Stimulated activated CD4-positive, alpha-beta T cell treated with anti-CD3 and anti-CD28 coated beads, Interleukin-1b, Interleukin-23, amount 100 ng/mL, for 24 hours (primary cell): ENCODE measurements around the gene EMP1.
A peak's percentile ranks its signal among the peaks of the same experiment; 100 is the strongest.
"Not testable (repeated sequence)": the region's sequence is repeated elsewhere in the genome, so short reads cannot be mapped to it uniquely, and the experiment has no call there.

Experiments
- DNase-seq, 4 experiments: peaks; one replicate each; pipeline ENCODE4 v3.0.0-alpha.2; 2020; ENCODE audit warnings: low read depth in 4 of 4, low spot score in 1 of 4

Gene EMP1

GRCh38 chr12:13255792-13256691, 59.5 kb downstream of the EMP1 start:
- DNase-seq, result peak; percentile 50 to 75 (median 72)

- no peak for DNase-seq
Observed at GRCh38 chr12:13256692-13257045, 60.1 kb downstream of the EMP1 start.

- DNase-seq, result no peak
Observed at GRCh38 chr12:13257356-13257875, 60.9 kb downstream of the EMP1 start.

GRCh38 chr12:13258197-13258596, 61.7 kb downstream of the EMP1 start:
- no peak for DNase-seq

GRCh38 chr12:13258717-13259119, 62.2 kb downstream of the EMP1 start:
- no peak for DNase-seq

- DNase-seq, result not testable (repeated sequence)
Observed at GRCh38 chr12:13259625-13260024, 63.1 kb downstream of the EMP1 start.

GRCh38 chr12:13267826-13268225, 71.3 kb downstream of the EMP1 start:
- not testable (repeated sequence) for DNase-seq

- no peak for DNase-seq
Observed at GRCh38 chr12:13268581-13268980, 72.1 kb downstream of the EMP1 start.
